HepG2 (cell line): Measurements from ENCODE around the gene CABP4. TPM values are rescaled to one million over a fixed set of nuclear protein-coding genes. Genes with fewer than 3 reads are reported as not detected.

ENCODE experiments used
- ATAC-seq: fragments of 200-7000 bp; cut with Tn5 transposase; 3 replicates; pipeline ENCODE4 v1.9.1; 2020; ENCODE audit warnings: mild to moderate bottlenecking, moderate library complexity
- BruUV-seq: library from RNA; stranded (reverse); fragments of 400-500 nt; replicated peaks from 2 replicates; lab custom pipeline; 2021; lab: Mats Ljungman, UMichigan
- CTCF ChIA-PET: fragments of 300-600 bp; formaldehyde crosslinking; extraction: SDS; loops from one replicate; lab custom pipeline; 2021; ENCODE audit warnings: low total read pairs, inconsistent platforms, low intra/inter-chr PET ratio; lab: Yijun Ruan, JAX
- POLR2A ChIA-PET: fragments of 350-600 bp; sonication (Branson Sonifier 250); formaldehyde crosslinking; loops from one replicate; lab custom pipeline; 2020; ENCODE audit warnings: antibody characterized with exemption, inconsistent platforms; lab: Yijun Ruan, JAX
- DNase-seq: peaks from one replicate; pipeline ENCODE4 v3.0.0-alpha.2; 2015; ENCODE audit warnings: low spot score
- FAIRE-seq: peaks from 3 replicates; lab custom pipeline; 2011; peaks lifted over from hg19 to GRCh38; lab: Jason Lieb, UNC
- H2AFZ ChIP-seq: one replicate; pipeline ENCODE4 v1.6.1; 2011; ENCODE audit warnings: low read length, inconsistent platforms
- H3K27ac ChIP-seq: fragments of 300-600 bp; 3 replicates; pipeline ENCODE4 v1.8.0; 2011; ENCODE audit warnings: mixed run types, mild to moderate bottlenecking, mixed read lengths, low read length, inconsistent platforms; ENCODE audit not compliant: insufficient read depth; ENCODE audit errors: extremely low read length
- H3K27me3 ChIP-seq, 2 experiments: fragments of 200-600 bp in 1 of 2; 2 replicates in 1 of 2; 3 replicates in 1 of 2; pipeline versions ENCODE4 v1.6.0 to v1.8.0; 2011; ENCODE audit warnings: low read length in 2 of 2, mild to moderate bottlenecking in 2 of 2, moderate library complexity in 2 of 2, inconsistent platforms in 1 of 2; ENCODE audit not compliant: insufficient read depth in 2 of 2, control insufficient read depth in 1 of 2
- H3K36me3 ChIP-seq, 2 experiments: fragments of 200-600 bp in 1 of 2; replicated peaks in 1 of 2; 2 replicates in 1 of 2; 3 replicates in 1 of 2; pipeline versions ENCODE4 v1.5.1 to v1.8.0; 2011; ENCODE audit warnings: low read length in 2 of 2, inconsistent platforms in 1 of 2; ENCODE audit not compliant: insufficient read depth in 2 of 2, control insufficient read depth in 1 of 2
- H3K4me1 ChIP-seq: 2 replicates; pipeline ENCODE4 v1.5.1; 2012; ENCODE audit warnings: low read length, inconsistent platforms; ENCODE audit not compliant: insufficient read depth
- H3K4me2 ChIP-seq: 2 replicates; pipeline ENCODE4 v1.6.0; 2011; ENCODE audit warnings: low read depth, low read length, inconsistent platforms
- H3K4me3 ChIP-seq, 3 experiments: fragments of 200-600 bp in 1 of 3; sonication (generic), shearing (Covaris generic) in 1 of 3; replicated peaks in 1 of 3; 2 replicates each; pipeline ENCODE4 v1.5.1; 2011 to 2016; ENCODE audit warnings: low read length in 3 of 3, inconsistent platforms in 2 of 3, low read depth in 2 of 3, mild to moderate bottlenecking in 2 of 3, control low read depth in 1 of 3, mixed read lengths in 1 of 3; ENCODE audit not compliant: insufficient read depth in 1 of 3
- H3K79me2 ChIP-seq: one replicate; pipeline ENCODE4 v1.6.1; 2011; ENCODE audit warnings: low read length, inconsistent platforms; ENCODE audit not compliant: insufficient read depth
- H3K9ac ChIP-seq: 2 replicates; pipeline ENCODE4 v1.6.0; 2011; ENCODE audit warnings: mild to moderate bottlenecking, low read depth, low read length, inconsistent platforms; ENCODE audit not compliant: insufficient read depth
- H3K9me3 ChIP-seq: 2 replicates; pipeline ENCODE4 v1.5.1; 2012; ENCODE audit warnings: mild to moderate bottlenecking, low read length
- H4K20me1 ChIP-seq: 2 replicates; pipeline ENCODE4 v1.6.0; 2011; ENCODE audit warnings: inconsistent platforms, mild to moderate bottlenecking, low read length, moderate library complexity; ENCODE audit not compliant: insufficient read depth
- MIER3 ChIP-seq: IDR thresholded peaks from 2 replicates; pipeline ENCODE4 v1.6.1; 2016; ENCODE audit warnings: missing compliant biosample characterization, borderline replicate concordance
- RBFOX2 ChIP-seq: fragments of 200-400 bp; formaldehyde crosslinking; IDR thresholded peaks from 2 replicates; pipeline ENCODE4 v1.6.1; 2017; ENCODE audit warnings: low read depth, mild to moderate bottlenecking, low read length
- XRCC5 ChIP-seq: fragments of 200-400 bp; formaldehyde crosslinking; optimal IDR thresholded peaks from 2 replicates; pipeline ENCODE3; 2017; ENCODE audit warnings: mild to moderate bottlenecking, low read length
- ZNF552 ChIP-seq: sonication (generic); formaldehyde crosslinking; IDR thresholded peaks from 2 replicates; pipeline ENCODE4 v1.9.0; 2022; ENCODE audit warnings: missing genetic modification reagents, mild to moderate bottlenecking, borderline replicate concordance
- WGBS: methylation state at CpG from one replicate; pipeline ENCODE4 v1.1.6; 2017; ENCODE audit warnings: low lambda C conversion rate; 5-methylcytosine and 5-hydroxymethylcytosine counted together
- in situ Hi-C: cut with HindIII; loops from 2 replicates; pipeline ENCODE4 v1.10.0; 2017; ENCODE audit warnings: low pct_unique_long_range_greater_than_20kb; ENCODE audit not compliant: extremely low pct_ligation_motif_present
- intact Hi-C: fragments of 100-400 bp; cut with micrococcal nuclease; formaldehyde crosslinking; loops from one replicate; pipeline ENCODE4 v1.10.0; 2022; ENCODE audit not compliant: unreplicated experiment
- polyA plus RNA-seq, 8 experiments: library from polyadenylated mRNA; depleted of rRNA in 3 of 8; stranded (reverse) in 7 of 8; unstranded in 1 of 8; fragments of >200 nt; fragmentation: Illumina TruSeq in 4 of 8; extraction: Trizol in 4 of 8; gene quantifications; 2 replicates each; pipeline versions ENCODE4 v1.2.1 to v1.2.3, GENCODE V29; 2011 to 2016; ENCODE audit warnings: low read depth in 4 of 8, missing spikeins in 1 of 8, mixed read lengths in 1 of 8; ENCODE audit not compliant: insufficient read depth in 1 of 8
- total RNA-seq, 5 experiments: library from RNA; depleted of rRNA; stranded (reverse); fragments of >200 nt; fragmentation: Illumina TruSeq; extraction: Trizol; gene quantifications; 2 replicates each; pipeline ENCODE4 v1.2.3, GENCODE V29; 2016; ENCODE audit warnings: low read depth in 1 of 5
- TF ChIP-seq, protein P1 (sequence below): sonication (generic); formaldehyde crosslinking; IDR thresholded peaks from 2 replicates; pipeline ENCODE4 v1.5.1; 2020; ENCODE audit warnings: mild to moderate bottlenecking, missing genetic modification reagents, borderline replicate concordance
- TF ChIP-seq, protein P2 (sequence below): sonication (generic); formaldehyde crosslinking; IDR thresholded peaks from 2 replicates; pipeline ENCODE4 v1.5.0; 2020; ENCODE audit warnings: mild to moderate bottlenecking, missing genetic modification reagents

CABP4 gene
- total and polyA plus RNA-seq, 2 of the 13 experiments (the other 11 are each of a cell fraction or from before 2014, with no cell fraction given) = not detected

DNA sequence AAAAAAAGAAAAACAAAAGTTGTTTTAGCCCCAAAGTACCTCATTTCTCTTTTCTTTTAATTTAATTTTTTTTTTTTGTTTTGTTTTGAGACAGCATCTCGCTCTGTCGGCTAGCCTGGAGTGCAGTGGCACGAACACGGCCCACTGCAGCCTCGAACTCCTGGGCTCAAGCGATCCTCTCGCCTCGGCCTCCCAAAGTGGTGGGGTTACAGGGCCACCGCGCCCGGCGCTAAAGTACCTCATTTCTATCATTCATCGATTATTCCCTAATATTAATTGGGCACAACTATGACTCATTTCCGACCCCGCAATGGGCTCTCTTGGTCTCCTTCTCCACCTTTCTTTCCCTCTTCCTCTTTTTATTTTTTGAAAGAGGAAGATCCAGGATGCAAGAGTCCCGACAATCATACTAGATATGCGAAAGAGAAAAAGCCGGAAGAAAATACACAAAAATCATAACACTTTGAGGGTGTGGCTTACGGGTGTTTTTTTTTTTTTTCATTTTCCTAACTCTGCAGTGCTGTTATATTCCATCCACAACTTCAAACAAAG is 27.2 kb downstream of the CABP4 start:
- peak overlapping the region; percentile 59 to 75 (median 59) for H3K4me3 ChIP-seq
- 37% methylated on average over 19 of the region's 19 CpGs for WGBS
- ATAC-seq (no peak; the same call in 1 of the 3 replicates), DNase-seq (no peak), FAIRE-seq (no peak)
- H2AFZ ChIP-seq = peak overlapping the region; percentile 83
- H3K79me2 ChIP-seq = no peaks in the 10 kb centered on the region
- in situ Hi-C loops = no loop called here
- ChIA-PET POLR2A (interaction anchor here (0.7 to 1.0 kb wide), 13 partner anchors 9 to 323 kb away, joined by 3 to 14 read pairs (median 4); partner anchors contain the start of genes NUDT8, PITPNM1, POLD4 and PPP1CA), CTCF (no interaction called here)
- H4K20me1 ChIP-seq = no peaks in the 10 kb centered on the region
- peak overlapping the region; percentile 72 for H3K9ac ChIP-seq
- H3K4me2 ChIP-seq = peak overlapping the region; percentile 68
- no peak for TF ChIP-seq MIER3 (CRISPR knock-in tag)
- H3K27ac ChIP-seq = peak overlapping the region; percentile 66
- peaks cover 2 to 4% of the 10 kb centered on the region in 2 experiments; a peak in 2 of 5 replicates for H3K36me3 ChIP-seq
- peaks cover 40% of the 10 kb centered on the region for H3K4me1 ChIP-seq
- BruUV-seq = TSS peak; percentile 65
- intact Hi-C loops = no loop called here
- H3K27me3 ChIP-seq = no peaks in the 10 kb centered on the region
- no peaks in the 10 kb centered on the region for H3K9me3 ChIP-seq

DNA sequence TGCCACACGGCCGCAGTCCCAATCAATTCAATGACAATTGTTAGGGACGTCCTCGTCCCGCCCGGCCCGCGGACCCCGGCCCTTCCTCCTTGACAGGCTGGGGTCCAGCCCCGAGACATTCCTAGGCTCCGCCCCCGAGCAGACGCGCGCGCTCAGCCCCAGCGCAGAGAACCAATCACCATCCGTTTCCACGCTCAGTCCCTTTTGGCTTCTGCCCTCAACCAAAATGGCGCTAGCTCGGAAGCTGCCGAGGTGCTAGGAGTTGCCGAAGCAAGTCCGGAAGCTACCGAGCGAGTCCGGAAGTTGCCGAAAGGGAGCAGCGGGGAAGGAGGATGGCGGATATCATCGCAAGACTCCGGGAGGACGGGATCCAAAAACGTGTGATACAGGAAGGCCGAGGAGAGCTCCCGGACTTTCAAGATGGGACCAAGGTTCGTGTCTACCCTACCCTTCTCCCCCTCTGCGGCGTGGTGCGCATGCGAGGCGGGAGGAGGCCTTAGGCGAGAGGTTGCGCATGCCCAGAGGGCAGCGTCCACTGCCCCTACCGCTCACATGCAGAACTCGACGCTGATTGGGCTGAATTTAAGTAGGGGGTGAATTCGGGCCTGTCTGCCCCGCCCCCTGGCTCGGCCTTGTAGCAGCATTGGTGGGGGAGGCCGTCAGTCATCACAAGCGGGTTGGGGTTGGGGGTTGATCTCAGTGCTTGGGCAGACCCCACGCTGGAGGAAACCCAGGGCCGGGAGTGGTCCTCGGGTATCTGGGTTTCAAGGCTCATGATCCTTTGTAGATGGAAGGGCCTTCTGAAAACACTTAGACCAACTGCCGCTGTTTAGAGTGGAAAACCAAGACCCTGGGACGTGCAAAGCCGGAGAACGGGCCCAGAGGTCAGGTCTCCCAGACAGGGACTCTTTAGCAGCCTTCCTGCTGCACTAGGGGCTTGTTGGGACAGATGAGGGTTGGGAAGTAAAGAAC is 28.0 kb downstream of the CABP4 start, which contains the start of gene AIP:
AIP (plus strand) TSS at position 200 of the 972 bp plus-strand sequence; CDS start at position 333, 133 bp downstream.
- DNase-seq = peak; percentile 95
- WGBS = 9% methylated on average over 42 of the region's 60 CpGs
- Histone ChIP-seq H3K9me3 (no peaks in the 10 kb centered on the region), H3K36me3 (peaks cover 2 to 11% of the 10 kb centered on the region in 2 experiments; a peak in 3 of 5 replicates), H3K79me2 (no peaks in the 10 kb centered on the region), H3K4me3 (peak within 1 kb of the TSS; percentile 59 to 75 (median 59)), H2AFZ (peak within 1 kb of the TSS; percentile 83), H3K27ac (peak within 1 kb of the TSS; percentile 66), H3K4me2 (peak within 1 kb of the TSS; percentile 68), H3K9ac (peak within 1 kb of the TSS; percentile 72), H3K27me3 (no peaks in the 10 kb centered on the region), H3K4me1 (peaks cover 34% of the 10 kb centered on the region), H4K20me1 (no peaks in the 10 kb centered on the region)
- in situ Hi-C loops = no loop called here
- FAIRE-seq = peak; percentile 98
- peak; percentile 97 for ATAC-seq
- TSS peak; percentile 84 for BruUV-seq
- CTCF ChIA-PET = interaction anchor here (1.1 kb wide), 1 partner anchor 81 kb away, joined by 3 read pairs; the partner anchor contains the start of gene PPP1CA
- intact Hi-C loops = no loop called here
- POLR2A ChIA-PET = interaction anchor here (0.6 to 1.0 kb wide), 13 partner anchors 8 to 322 kb away, joined by 3 to 14 read pairs (median 4); partner anchors contain the start of genes NUDT8, PITPNM1, POLD4 and PPP1CA
- TF ChIP-seq RBFOX2 (peak; percentile 70), ZNF552 (CRISPR knock-in tag) (peak; percentile 95; the same call in 1 of the 2 replicates), XRCC5 (peak; percentile 61)
- TF ChIP-seq, protein P1, sequence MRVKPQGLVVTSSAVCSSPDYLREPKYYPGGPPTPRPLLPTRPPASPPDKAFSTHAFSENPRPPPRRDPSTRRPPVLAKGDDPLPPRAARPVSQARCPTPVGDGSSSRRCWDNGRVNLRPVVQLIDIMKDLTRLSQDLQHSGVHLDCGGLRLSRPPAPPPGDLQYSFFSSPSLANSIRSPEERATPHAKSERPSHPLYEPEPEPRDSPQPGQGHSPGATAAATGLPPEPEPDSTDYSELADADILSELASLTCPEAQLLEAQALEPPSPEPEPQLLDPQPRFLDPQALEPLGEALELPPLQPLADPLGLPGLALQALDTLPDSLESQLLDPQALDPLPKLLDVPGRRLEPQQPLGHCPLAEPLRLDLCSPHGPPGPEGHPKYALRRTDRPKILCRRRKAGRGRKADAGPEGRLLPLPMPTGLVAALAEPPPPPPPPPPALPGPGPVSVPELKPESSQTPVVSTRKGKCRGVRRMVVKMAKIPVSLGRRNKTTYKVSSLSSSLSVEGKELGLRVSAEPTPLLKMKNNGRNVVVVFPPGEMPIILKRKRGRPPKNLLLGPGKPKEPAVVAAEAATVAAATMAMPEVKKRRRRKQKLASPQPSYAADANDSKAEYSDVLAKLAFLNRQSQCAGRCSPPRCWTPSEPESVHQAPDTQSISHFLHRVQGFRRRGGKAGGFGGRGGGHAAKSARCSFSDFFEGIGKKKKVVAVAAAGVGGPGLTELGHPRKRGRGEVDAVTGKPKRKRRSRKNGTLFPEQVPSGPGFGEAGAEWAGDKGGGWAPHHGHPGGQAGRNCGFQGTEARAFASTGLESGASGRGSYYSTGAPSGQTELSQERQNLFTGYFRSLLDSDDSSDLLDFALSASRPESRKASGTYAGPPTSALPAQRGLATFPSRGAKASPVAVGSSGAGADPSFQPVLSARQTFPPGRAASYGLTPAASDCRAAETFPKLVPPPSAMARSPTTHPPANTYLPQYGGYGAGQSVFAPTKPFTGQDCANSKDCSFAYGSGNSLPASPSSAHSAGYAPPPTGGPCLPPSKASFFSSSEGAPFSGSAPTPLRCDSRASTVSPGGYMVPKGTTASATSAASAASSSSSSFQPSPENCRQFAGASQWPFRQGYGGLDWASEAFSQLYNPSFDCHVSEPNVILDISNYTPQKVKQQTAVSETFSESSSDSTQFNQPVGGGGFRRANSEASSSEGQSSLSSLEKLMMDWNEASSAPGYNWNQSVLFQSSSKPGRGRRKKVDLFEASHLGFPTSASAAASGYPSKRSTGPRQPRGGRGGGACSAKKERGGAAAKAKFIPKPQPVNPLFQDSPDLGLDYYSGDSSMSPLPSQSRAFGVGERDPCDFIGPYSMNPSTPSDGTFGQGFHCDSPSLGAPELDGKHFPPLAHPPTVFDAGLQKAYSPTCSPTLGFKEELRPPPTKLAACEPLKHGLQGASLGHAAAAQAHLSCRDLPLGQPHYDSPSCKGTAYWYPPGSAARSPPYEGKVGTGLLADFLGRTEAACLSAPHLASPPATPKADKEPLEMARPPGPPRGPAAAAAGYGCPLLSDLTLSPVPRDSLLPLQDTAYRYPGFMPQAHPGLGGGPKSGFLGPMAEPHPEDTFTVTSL (CRISPR knock-in tag) = peak; percentile 52; the same call in 1 of the 2 replicates
- TF ChIP-seq, protein P2, sequence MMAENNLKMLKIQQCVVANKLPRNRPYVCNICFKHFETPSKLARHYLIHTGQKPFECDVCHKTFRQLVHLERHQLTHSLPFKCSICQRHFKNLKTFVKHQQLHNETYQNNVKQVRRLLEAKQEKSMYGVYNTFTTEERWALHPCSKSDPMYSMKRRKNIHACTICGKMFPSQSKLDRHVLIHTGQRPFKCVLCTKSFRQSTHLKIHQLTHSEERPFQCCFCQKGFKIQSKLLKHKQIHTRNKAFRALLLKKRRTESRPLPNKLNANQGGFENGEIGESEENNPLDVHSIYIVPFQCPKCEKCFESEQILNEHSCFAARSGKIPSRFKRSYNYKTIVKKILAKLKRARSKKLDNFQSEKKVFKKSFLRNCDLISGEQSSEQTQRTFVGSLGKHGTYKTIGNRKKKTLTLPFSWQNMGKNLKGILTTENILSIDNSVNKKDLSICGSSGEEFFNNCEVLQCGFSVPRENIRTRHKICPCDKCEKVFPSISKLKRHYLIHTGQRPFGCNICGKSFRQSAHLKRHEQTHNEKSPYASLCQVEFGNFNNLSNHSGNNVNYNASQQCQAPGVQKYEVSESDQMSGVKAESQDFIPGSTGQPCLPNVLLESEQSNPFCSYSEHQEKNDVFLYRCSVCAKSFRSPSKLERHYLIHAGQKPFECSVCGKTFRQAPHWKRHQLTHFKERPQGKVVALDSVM (CRISPR knock-in tag) = peak; percentile 72
